Measurements from ENCODE around the gene HOXC10.

DNA sequence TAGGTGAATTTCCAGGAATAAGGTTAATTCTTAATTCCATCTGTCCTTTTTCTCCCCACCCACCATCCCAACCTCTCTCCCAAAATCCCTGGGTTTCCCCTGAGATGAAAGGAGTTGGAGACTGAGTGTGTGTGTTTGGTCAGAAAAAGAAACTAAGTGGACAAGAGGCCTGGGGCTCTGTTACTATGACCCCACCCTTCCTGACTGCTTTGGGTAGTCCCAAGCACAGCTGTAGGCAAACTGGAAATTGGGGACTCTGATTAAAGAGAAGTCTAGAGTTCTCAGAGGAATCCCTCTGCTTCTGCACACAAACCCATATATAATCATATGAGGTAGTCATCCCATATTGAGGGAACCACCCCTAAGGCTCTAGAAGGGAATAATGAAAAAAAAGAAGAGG, 37.2 kb upstream of the HOXC10 start:
- TF ChIP-seq CTCF (IDR thresholded peaks at IDR 0.05) (no peak), POLR2A (IDR thresholded peaks at IDR 0.05) (no peak), POLR2AphosphoS5 (IDR thresholded peaks at IDR 0.05) (no peak), EP300 (IDR thresholded peaks at IDR 0.05) (no peak)
